WTC11 (cell line): ENCODE measurements around the gene TNS4. TPM values are rescaled to one million over a fixed set of nuclear protein-coding genes. Genes with fewer than 3 reads are reported as not detected.
A peak's percentile ranks its signal among the peaks of the same experiment; 100 is the strongest.

Source experiments
- ATAC-seq: fragments of 200-7000 bp; cut with Tn5 transposase; 2 replicates; pipeline ENCODE4 v1.10.0; 2021; ENCODE audit warnings: mild to moderate bottlenecking, moderate library complexity
- CTCF ChIA-PET: fragments of 300-600 bp; sonication (Branson Sonifier 250); formaldehyde crosslinking; loops from one replicate; lab custom pipeline; 2021; ENCODE audit warnings: antibody characterized with exemption; lab: Charles Lee
- POLR2A ChIA-PET: fragments of 350-600 bp; sonication (Branson Sonifier 250); formaldehyde crosslinking; loops from one replicate; lab custom pipeline; 2021; ENCODE audit warnings: antibody characterized with exemption; lab: Charles Lee
- DNase-seq: peaks from one replicate; pipeline ENCODE4 v3.0.0; 2021; ENCODE audit warnings: low spot score
- H3K27ac Mint-ChIP-seq: 2 replicates; pipeline ENCODE4 v1.8.0; 2021; ENCODE audit warnings: mixed read lengths
- H3K27me3 Mint-ChIP-seq: 2 replicates; pipeline ENCODE4 v1.8.0; 2021; ENCODE audit warnings: low read depth, mild to moderate bottlenecking, moderate library complexity, mixed read lengths
- H3K36me3 Mint-ChIP-seq: 2 replicates; pipeline ENCODE4 v1.8.0; 2021; ENCODE audit warnings: mixed read lengths
- H3K4me1 Mint-ChIP-seq: 2 replicates; pipeline ENCODE4 v1.8.0; 2022; ENCODE audit warnings: mixed read lengths
- H3K4me3 Mint-ChIP-seq: 2 replicates; pipeline ENCODE4 v1.8.0; 2021; ENCODE audit warnings: mild to moderate bottlenecking, moderate library complexity, mixed read lengths
- H3K9me3 Mint-ChIP-seq: 2 replicates; pipeline ENCODE4 v1.8.0; 2021; ENCODE audit warnings: mixed read lengths
- ERG ChIP-seq: fragments of 250-450 bp; sonication (Bioruptor Pico); IDR thresholded peaks from 2 replicates; pipeline ENCODE4 v1.8.0; 2021; ENCODE audit warnings: mild to moderate bottlenecking
- GABPB1 ChIP-seq: sonication (generic); formaldehyde crosslinking; IDR thresholded peaks from 2 replicates; pipeline ENCODE4 v1.8.1; 2023; ENCODE audit warnings: mild to moderate bottlenecking, missing genetic modification reagents
- JAZF1 ChIP-seq: fragments of 250-450 bp; sonication (Bioruptor Pico); IDR thresholded peaks from 2 replicates; pipeline ENCODE4 v1.9.0; 2021; ENCODE audit warnings: moderate library complexity, mild to moderate bottlenecking, inconsistent platforms
- NFATC4 ChIP-seq: fragments of 250-450 bp; sonication (Bioruptor Pico); IDR thresholded peaks from 2 replicates; pipeline ENCODE4 v1.9.0; 2021; ENCODE audit warnings: mild to moderate bottlenecking
- OVOL2 ChIP-seq: fragments of 250-450 bp; sonication (Bioruptor Pico); IDR thresholded peaks from 2 replicates; pipeline ENCODE4 v1.9.0; 2021; ENCODE audit warnings: mild to moderate bottlenecking, borderline replicate concordance
- SP1 ChIP-seq: sonication (generic); formaldehyde crosslinking; conservative IDR thresholded peaks from 2 replicates; pipeline ENCODE4 v1.8.1; 2022; ENCODE audit warnings: missing genetic modification reagents
- TCF7 ChIP-seq: sonication (generic); formaldehyde crosslinking; IDR thresholded peaks from 2 replicates; pipeline ENCODE4 v1.8.0; 2022; ENCODE audit warnings: mild to moderate bottlenecking, low read depth, missing genetic modification reagents, moderate library complexity
- TEAD1 ChIP-seq: sonication (generic); formaldehyde crosslinking; IDR thresholded peaks from 2 replicates; pipeline ENCODE4 v1.8.0; 2022; ENCODE audit warnings: mild to moderate bottlenecking, missing genetic modification reagents
- ZBTB21 ChIP-seq: sonication (generic); formaldehyde crosslinking; IDR thresholded peaks from 2 replicates; pipeline ENCODE4 v1.8.1; 2023; ENCODE audit warnings: mild to moderate bottlenecking, missing genetic modification reagents, borderline replicate concordance
- ZMAT4 ChIP-seq: fragments of 250-450 bp; sonication (Bioruptor Pico); IDR thresholded peaks from 2 replicates; pipeline ENCODE4 v1.9.0; 2021; ENCODE audit warnings: mild to moderate bottlenecking
- ZNF121 ChIP-seq: sonication (generic); formaldehyde crosslinking; IDR thresholded peaks from 2 replicates; pipeline ENCODE4 v1.8.0; 2023; ENCODE audit warnings: missing genetic modification reagents
- ZNF219 ChIP-seq: sonication (generic); formaldehyde crosslinking; IDR thresholded peaks from 2 replicates; pipeline ENCODE4 v1.8.0; 2023; ENCODE audit warnings: missing genetic modification reagents, mild to moderate bottlenecking, borderline replicate concordance
- ZNF281 ChIP-seq: sonication (generic); formaldehyde crosslinking; IDR thresholded peaks from 2 replicates; pipeline ENCODE4 v1.8.0; 2023; ENCODE audit warnings: mild to moderate bottlenecking, missing genetic modification reagents
- total RNA-seq: library from RNA; stranded (reverse); gene quantifications from 3 replicates; pipeline ENCODE4 v1.2.3, GENCODE V29; 2021
- TF ChIP-seq, protein P1 (sequence below): fragments of 250-450 bp; sonication (Bioruptor Pico); IDR thresholded peaks from 2 replicates; pipeline ENCODE4 v1.9.0; 2021; ENCODE audit warnings: mild to moderate bottlenecking, borderline replicate concordance
- TF ChIP-seq, protein P2 (sequence below): fragments of 250-450 bp; sonication (Bioruptor Pico); IDR thresholded peaks from 2 replicates; pipeline ENCODE4 v1.9.0; 2021; ENCODE audit warnings: moderate library complexity, mild to moderate bottlenecking, inconsistent platforms, borderline replicate concordance
- TF ChIP-seq, protein P3 (sequence below): sonication (generic); formaldehyde crosslinking; IDR thresholded peaks from 2 replicates; pipeline ENCODE4 v1.8.0; 2022; ENCODE audit warnings: mild to moderate bottlenecking, missing genetic modification reagents

Gene TNS4
- total RNA-seq, 1 experiment from 2014 or later: 0.87 TPM

GRCh38 chr17:40462343-40463121, 38.9 kb downstream of the TNS4 start:
- DNase-seq (no peak), ATAC-seq (no peak)
- Mint-ChIP-seq H3K4me1 (peaks cover 75% of the 10 kb centered on the region), H3K27me3 (peaks cover 3% of the 10 kb centered on the region), H3K27ac (0 out of 2 replicates have a peak overlapping the region, but pooled peaks have one; percentile 65), H3K36me3 (no peaks in the 10 kb centered on the region), H3K4me3 (no peak overlapping the region), H3K9me3 (0 out of 2 replicates have a peak, but pooled peaks cover 4% of the 10 kb centered on the region)
- TF ChIP-seq OVOL2 (CRISPR knock-in tag) (no peak), NFATC4 (CRISPR knock-in tag) (no peak), SP1 (no peak), GABPB1 (CRISPR knock-in tag) (no peak), ZMAT4 (CRISPR knock-in tag) (no peak), ZBTB21 (no peak), TCF7 (CRISPR knock-in tag) (no peak), ZNF281 (CRISPR knock-in tag) (no peak), ZNF219 (CRISPR knock-in tag) (no peak), ZNF121 (CRISPR knock-in tag) (no peak), TEAD1 (CRISPR knock-in tag) (no peak), ERG (CRISPR knock-in tag) (no peak), JAZF1 (CRISPR knock-in tag) (no peak)
- TF ChIP-seq, protein P1, sequence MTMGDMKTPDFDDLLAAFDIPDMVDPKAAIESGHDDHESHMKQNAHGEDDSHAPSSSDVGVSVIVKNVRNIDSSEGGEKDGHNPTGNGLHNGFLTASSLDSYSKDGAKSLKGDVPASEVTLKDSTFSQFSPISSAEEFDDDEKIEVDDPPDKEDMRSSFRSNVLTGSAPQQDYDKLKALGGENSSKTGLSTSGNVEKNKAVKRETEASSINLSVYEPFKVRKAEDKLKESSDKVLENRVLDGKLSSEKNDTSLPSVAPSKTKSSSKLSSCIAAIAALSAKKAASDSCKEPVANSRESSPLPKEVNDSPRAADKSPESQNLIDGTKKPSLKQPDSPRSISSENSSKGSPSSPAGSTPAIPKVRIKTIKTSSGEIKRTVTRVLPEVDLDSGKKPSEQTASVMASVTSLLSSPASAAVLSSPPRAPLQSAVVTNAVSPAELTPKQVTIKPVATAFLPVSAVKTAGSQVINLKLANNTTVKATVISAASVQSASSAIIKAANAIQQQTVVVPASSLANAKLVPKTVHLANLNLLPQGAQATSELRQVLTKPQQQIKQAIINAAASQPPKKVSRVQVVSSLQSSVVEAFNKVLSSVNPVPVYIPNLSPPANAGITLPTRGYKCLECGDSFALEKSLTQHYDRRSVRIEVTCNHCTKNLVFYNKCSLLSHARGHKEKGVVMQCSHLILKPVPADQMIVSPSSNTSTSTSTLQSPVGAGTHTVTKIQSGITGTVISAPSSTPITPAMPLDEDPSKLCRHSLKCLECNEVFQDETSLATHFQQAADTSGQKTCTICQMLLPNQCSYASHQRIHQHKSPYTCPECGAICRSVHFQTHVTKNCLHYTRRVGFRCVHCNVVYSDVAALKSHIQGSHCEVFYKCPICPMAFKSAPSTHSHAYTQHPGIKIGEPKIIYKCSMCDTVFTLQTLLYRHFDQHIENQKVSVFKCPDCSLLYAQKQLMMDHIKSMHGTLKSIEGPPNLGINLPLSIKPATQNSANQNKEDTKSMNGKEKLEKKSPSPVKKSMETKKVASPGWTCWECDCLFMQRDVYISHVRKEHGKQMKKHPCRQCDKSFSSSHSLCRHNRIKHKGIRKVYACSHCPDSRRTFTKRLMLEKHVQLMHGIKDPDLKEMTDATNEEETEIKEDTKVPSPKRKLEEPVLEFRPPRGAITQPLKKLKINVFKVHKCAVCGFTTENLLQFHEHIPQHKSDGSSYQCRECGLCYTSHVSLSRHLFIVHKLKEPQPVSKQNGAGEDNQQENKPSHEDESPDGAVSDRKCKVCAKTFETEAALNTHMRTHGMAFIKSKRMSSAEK: no peak
- TF ChIP-seq, protein P2, sequence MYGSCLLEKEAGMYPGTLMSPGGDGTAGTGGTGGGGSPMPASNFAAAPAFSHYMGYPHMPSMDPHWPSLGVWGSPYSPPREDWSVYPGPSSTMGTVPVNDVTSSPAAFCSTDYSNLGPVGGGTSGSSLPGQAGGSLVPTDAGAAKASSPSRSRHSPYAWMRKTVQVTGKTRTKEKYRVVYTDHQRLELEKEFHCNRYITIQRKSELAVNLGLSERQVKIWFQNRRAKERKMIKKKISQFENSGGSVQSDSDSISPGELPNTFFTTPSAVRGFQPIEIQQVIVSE (CRISPR knock-in tag): no peak
- TF ChIP-seq, protein P3, sequence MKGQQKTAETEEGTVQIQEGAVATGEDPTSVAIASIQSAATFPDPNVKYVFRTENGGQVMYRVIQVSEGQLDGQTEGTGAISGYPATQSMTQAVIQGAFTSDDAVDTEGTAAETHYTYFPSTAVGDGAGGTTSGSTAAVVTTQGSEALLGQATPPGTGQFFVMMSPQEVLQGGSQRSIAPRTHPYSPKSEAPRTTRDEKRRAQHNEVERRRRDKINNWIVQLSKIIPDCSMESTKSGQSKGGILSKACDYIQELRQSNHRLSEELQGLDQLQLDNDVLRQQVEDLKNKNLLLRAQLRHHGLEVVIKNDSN (CRISPR knock-in tag): no peak
- POLR2A ChIA-PET: interaction anchor here (0.6 kb wide), 1 partner anchor 14 kb away, joined by 3 read pairs; no protein-coding TSS in a partner anchor
- CTCF ChIA-PET: interaction anchor here (0.7 to 1.8 kb wide), 8 partner anchors 9 to 97 kb away, joined by 3 to 14 read pairs (median 4); no protein-coding TSS in a partner anchor
